Activated CD4-positive, alpha-beta T cell treated with anti-CD3 and anti-CD28 coated beads, Interleukin-2, amount 10 ng/mL, durations not matched to agents 24 days and 14 days (primary cell): Measurements from ENCODE around the gene FILIP1L. TPM values are rescaled to one million over a fixed set of nuclear protein-coding genes. Genes with fewer than 3 reads are reported as not detected.
A peak's percentile ranks its signal among the peaks of the same experiment; 100 is the strongest.
"Not testable (repeated sequence)": the region's sequence is repeated elsewhere in the genome, so short reads cannot be mapped to it uniquely, and the experiment has no call there.

Experiments
- DNase-seq: peaks from one replicate; pipeline ENCODE4 v3.0.0; 2022
- H3K27ac Mint-ChIP-seq: one replicate; pipeline ENCODE4 v1.8.0; 2022; ENCODE audit warnings: mild to moderate bottlenecking, mixed read lengths
- H3K27me3 Mint-ChIP-seq: one replicate; pipeline ENCODE4 v1.8.0; 2022; ENCODE audit warnings: mixed read lengths
- H3K36me3 Mint-ChIP-seq: one replicate; pipeline ENCODE4 v1.8.0; 2022; ENCODE audit warnings: low read depth, mild to moderate bottlenecking, mixed read lengths
- H3K4me1 Mint-ChIP-seq: one replicate; pipeline ENCODE4 v1.8.0; 2021; ENCODE audit warnings: mixed read lengths
- H3K4me3 Mint-ChIP-seq: one replicate; pipeline ENCODE4 v1.8.0; 2022; ENCODE audit warnings: mild to moderate bottlenecking, moderate library complexity, mixed read lengths
- H3K9me3 Mint-ChIP-seq: one replicate; pipeline ENCODE4 v1.8.0; 2021; ENCODE audit warnings: mixed read lengths
- intact Hi-C: fragments of 100-400 bp; cut with micrococcal nuclease; formaldehyde crosslinking; loops from one replicate; pipeline ENCODE4 v1.15.1; 2023
- total RNA-seq: library from RNA; stranded (reverse); gene quantifications from 2 replicates; pipeline ENCODE4 v1.2.3, GENCODE V29; 2022

Gene FILIP1L
- total RNA-seq, 1 donor from 2014 or later: 1.4 TPM

GRCh38 chr3:99842826-99843589, 271.3 kb downstream of the FILIP1L start:
- H3K4me3 Mint-ChIP-seq: no peak overlapping the region
- no peak for DNase-seq
- H3K27ac Mint-ChIP-seq: peak overlapping the region; percentile 49
- H3K4me1 Mint-ChIP-seq: peaks cover 18% of the 10 kb centered on the region
- intact Hi-C loops: loop anchor here (1.0 to 5.0 kb wide), 3 partner anchors 226 to 411 kb away; no protein-coding TSS in a partner anchor
- peaks cover under 1% of the 10 kb centered on the region for H3K36me3 Mint-ChIP-seq
- no peaks in the 10 kb centered on the region for H3K27me3 Mint-ChIP-seq
- peaks cover 1% of the 10 kb centered on the region for H3K9me3 Mint-ChIP-seq

GRCh38 chr3:99841949-99842348, 272.4 kb downstream of the FILIP1L start:
- not testable (repeated sequence) for H3K4me3 Mint-ChIP-seq, DNase-seq, H3K9me3 Mint-ChIP-seq, H3K27ac Mint-ChIP-seq, H3K36me3 Mint-ChIP-seq, H3K27me3 Mint-ChIP-seq
- H3K4me1 Mint-ChIP-seq: peaks cover 16% of the 10 kb centered on the region
- intact Hi-C loops: loop anchor here (2.0 to 5.0 kb wide), 2 partner anchors 227 to 245 kb away; no protein-coding TSS in a partner anchor

GRCh38 chr3:99839613-99840012, 274.7 kb downstream of the FILIP1L start:
- intact Hi-C loops: loop anchor here (5.0 kb wide), 1 partner anchor 248 kb away; no protein-coding TSS in a partner anchor

GRCh38 chr3:99838755-99839154, 275.5 kb downstream of the FILIP1L start:
- no peak overlapping the region for H3K4me3 Mint-ChIP-seq
- no peak for DNase-seq
- no peak overlapping the region for H3K27ac Mint-ChIP-seq
- H3K36me3 Mint-ChIP-seq: no peaks in the 10 kb centered on the region
- peaks cover 5% of the 10 kb centered on the region for H3K4me1 Mint-ChIP-seq
- H3K9me3 Mint-ChIP-seq: no peaks in the 10 kb centered on the region
- intact Hi-C loops: no loop called here
- H3K27me3 Mint-ChIP-seq: no peaks in the 10 kb centered on the region

More at GRCh38 chr3:99839613-99840012, 274.7 kb downstream of the FILIP1L start:
- H3K27ac Mint-ChIP-seq: no peak overlapping the region
- H3K27me3 Mint-ChIP-seq: no peaks in the 10 kb centered on the region
- no peaks in the 10 kb centered on the region for H3K36me3 Mint-ChIP-seq
- H3K4me3 Mint-ChIP-seq: no peak overlapping the region
- no peaks in the 10 kb centered on the region for H3K9me3 Mint-ChIP-seq
- H3K4me1 Mint-ChIP-seq: peaks cover 9% of the 10 kb centered on the region
- DNase-seq: no peak

- Mint-ChIP-seq H3K4me1 (peaks cover 6% of the 10 kb centered on the region), H3K27me3 (no peaks in the 10 kb centered on the region), H3K9me3 (no peaks in the 10 kb centered on the region), H3K36me3 (no peaks in the 10 kb centered on the region), H3K27ac (no peak overlapping the region), H3K4me3 (no peak overlapping the region)
- intact Hi-C loops: no loop called here
- DNase-seq: no peak
Observed at GRCh38 chr3:99837715-99838114, 276.6 kb downstream of the FILIP1L start.

- intact Hi-C loops: no loop called here
- Mint-ChIP-seq H3K36me3 (no peaks in the 10 kb centered on the region), H3K9me3 (no peaks in the 10 kb centered on the region), H3K27me3 (no peaks in the 10 kb centered on the region), H3K27ac (no peak overlapping the region), H3K4me3 (no peak overlapping the region), H3K4me1 (peaks cover 6% of the 10 kb centered on the region)
- DNase-seq: no peak
Observed at GRCh38 chr3:99836681-99837080, 277.6 kb downstream of the FILIP1L start.

GRCh38 chr3:99834211-99834957, 279.9 kb downstream of the FILIP1L start:
- intact Hi-C loops: loop anchor here (5.0 kb wide), 3 partner anchors 33 to 483 kb away; no protein-coding TSS in a partner anchor
- H3K36me3 Mint-ChIP-seq: no peaks in the 10 kb centered on the region
- DNase-seq: no peak
- H3K9me3 Mint-ChIP-seq: no peaks in the 10 kb centered on the region
- peaks cover 15% of the 10 kb centered on the region for H3K4me1 Mint-ChIP-seq
- no peaks in the 10 kb centered on the region for H3K27me3 Mint-ChIP-seq
- H3K27ac Mint-ChIP-seq: no peak overlapping the region
- H3K4me3 Mint-ChIP-seq: no peak overlapping the region

- H3K27ac Mint-ChIP-seq: no peak overlapping the region
- intact Hi-C loops: loop anchor here (2.0 to 5.0 kb wide), 5 partner anchors 34 to 757 kb away; no protein-coding TSS in a partner anchor
- no peaks in the 10 kb centered on the region for H3K36me3 Mint-ChIP-seq
- H3K9me3 Mint-ChIP-seq: no peaks in the 10 kb centered on the region
- H3K4me3 Mint-ChIP-seq: no peak overlapping the region
- H3K27me3 Mint-ChIP-seq: no peaks in the 10 kb centered on the region
- no peak for DNase-seq
- H3K4me1 Mint-ChIP-seq: peaks cover 15% of the 10 kb centered on the region
Observed at GRCh38 chr3:99833617-99834205, 280.6 kb downstream of the FILIP1L start.

GRCh38 chr3:99829844-99830243, 284.5 kb downstream of the FILIP1L start:
- no peak for DNase-seq
- H3K4me3 Mint-ChIP-seq: no peak overlapping the region
- H3K27ac Mint-ChIP-seq: no peak overlapping the region

GRCh38 chr3:99825004-99825640, 289.2 kb downstream of the FILIP1L start:
- Mint-ChIP-seq H3K4me1 (peaks cover 22% of the 10 kb centered on the region), H3K27ac (peak overlapping the region; percentile 8), H3K4me3 (no peak overlapping the region), H3K36me3 (peaks cover 5% of the 10 kb centered on the region), H3K27me3 (no peaks in the 10 kb centered on the region), H3K9me3 (no peaks in the 10 kb centered on the region)
- no peak for DNase-seq
- intact Hi-C loops: no loop called here

More at GRCh38 chr3:99829844-99830243, 284.5 kb downstream of the FILIP1L start:
- no peaks in the 10 kb centered on the region for H3K9me3 Mint-ChIP-seq
- intact Hi-C loops: loop anchor here (5.0 kb wide), 3 partner anchors 37 to 487 kb away; no protein-coding TSS in a partner anchor
- no peaks in the 10 kb centered on the region for H3K27me3 Mint-ChIP-seq
- no peaks in the 10 kb centered on the region for H3K36me3 Mint-ChIP-seq
- H3K4me1 Mint-ChIP-seq: peaks cover 20% of the 10 kb centered on the region

GRCh38 chr3:99823723-99824711, 290.3 kb downstream of the FILIP1L start:
- H3K4me3 Mint-ChIP-seq: no peak overlapping the region
- H3K9me3 Mint-ChIP-seq: no peaks in the 10 kb centered on the region
- H3K27ac Mint-ChIP-seq: peak overlapping the region; percentile 27
- peaks cover 11% of the 10 kb centered on the region for H3K36me3 Mint-ChIP-seq
- no peak for DNase-seq
- no peaks in the 10 kb centered on the region for H3K27me3 Mint-ChIP-seq
- H3K4me1 Mint-ChIP-seq: peaks cover 26% of the 10 kb centered on the region
- intact Hi-C loops: no loop called here

- H3K9me3 Mint-ChIP-seq: no peaks in the 10 kb centered on the region
- DNase-seq: no peak
- H3K27me3 Mint-ChIP-seq: peaks cover 2% of the 10 kb centered on the region
- intact Hi-C loops: loop anchor here (5.0 kb wide), 2 partner anchors 393 to 773 kb away; no protein-coding TSS in a partner anchor
- H3K4me3 Mint-ChIP-seq: peak overlapping the region; percentile 100
- peaks cover 38% of the 10 kb centered on the region for H3K4me1 Mint-ChIP-seq
- H3K27ac Mint-ChIP-seq: no peak overlapping the region
- peaks cover 13% of the 10 kb centered on the region for H3K36me3 Mint-ChIP-seq
Observed at GRCh38 chr3:99818818-99819217, 295.5 kb downstream of the FILIP1L start.
